Nucleus accumbens (tissue), 56 donors: ENCODE data around the gene ALPK1.
"Not testable (repeated sequence)": the region's sequence is repeated elsewhere in the genome, so short reads cannot be mapped to it uniquely, and the experiment has no call there.

Source experiments
- DNase-seq, 56 donors: peaks; one replicate each; lab custom pipeline; 2025; lab: John Stamatoyannopoulos, UW

ALPK1 gene

DNA sequence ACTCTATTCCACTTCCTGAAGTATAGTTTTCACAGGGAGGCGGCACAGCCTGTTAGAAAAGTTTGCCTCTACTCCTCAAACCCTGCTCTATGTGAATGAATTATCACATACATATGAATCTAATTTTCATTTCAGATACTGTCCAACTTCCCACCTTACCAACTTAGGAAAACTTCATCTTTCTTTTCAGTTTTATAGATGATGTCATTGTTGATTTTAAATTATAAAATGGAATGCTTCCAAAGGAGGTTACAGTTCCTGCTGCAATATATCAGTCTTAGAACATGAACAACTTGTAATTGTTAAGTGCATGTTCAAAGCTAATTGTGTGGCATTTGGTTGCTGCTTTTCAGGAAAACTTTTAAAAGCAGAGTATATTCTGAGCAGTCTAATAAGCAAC lies 126.4 kb downstream of the ALPK1 start:
- no peak for DNase-seq

DNA sequence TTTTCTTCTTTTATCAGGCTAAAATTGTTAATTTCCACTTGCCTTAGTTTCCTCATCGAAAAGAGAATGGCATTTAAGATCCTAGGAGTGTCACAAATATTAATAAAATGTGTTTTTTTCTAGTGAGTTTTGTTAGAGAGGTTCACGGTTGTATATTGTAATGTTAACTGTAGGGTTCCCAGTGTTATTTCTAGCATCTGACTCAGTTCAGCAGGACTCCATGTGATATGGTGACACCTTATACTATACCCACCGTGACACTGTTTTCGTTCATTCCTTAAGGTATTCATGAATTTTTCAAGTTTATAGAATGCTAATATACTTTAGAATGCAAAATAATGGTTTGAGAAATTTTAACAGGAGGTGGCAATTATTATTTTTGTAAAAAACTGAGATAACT lies 128.7 kb downstream of the ALPK1 start:
- no peak for DNase-seq

DNA sequence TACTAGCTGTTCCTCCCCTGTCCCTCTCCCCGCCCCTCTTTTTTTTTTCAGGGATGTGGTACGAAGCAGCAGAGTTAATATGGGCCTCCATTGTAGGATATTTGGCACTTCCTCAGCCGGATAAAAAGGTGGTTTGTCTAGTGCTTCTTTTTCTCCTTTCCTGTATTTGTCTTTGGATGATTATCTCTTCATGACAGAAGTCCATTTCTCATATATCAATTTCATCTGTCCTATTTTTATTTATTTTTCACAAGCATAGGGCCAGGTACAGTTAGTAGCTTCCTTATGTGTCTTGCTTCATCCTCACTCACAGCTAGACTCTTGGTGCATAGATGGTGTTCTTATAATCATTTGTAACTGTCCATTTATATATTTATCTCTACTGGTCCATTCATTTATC lies 129.2 kb downstream of the ALPK1 start:
- DNase-seq: no peak

- DNase-seq: no peak
These were observed 134.0 kb downstream of the ALPK1 start for GRCh38 chr4:112431158-112431557.

DNA sequence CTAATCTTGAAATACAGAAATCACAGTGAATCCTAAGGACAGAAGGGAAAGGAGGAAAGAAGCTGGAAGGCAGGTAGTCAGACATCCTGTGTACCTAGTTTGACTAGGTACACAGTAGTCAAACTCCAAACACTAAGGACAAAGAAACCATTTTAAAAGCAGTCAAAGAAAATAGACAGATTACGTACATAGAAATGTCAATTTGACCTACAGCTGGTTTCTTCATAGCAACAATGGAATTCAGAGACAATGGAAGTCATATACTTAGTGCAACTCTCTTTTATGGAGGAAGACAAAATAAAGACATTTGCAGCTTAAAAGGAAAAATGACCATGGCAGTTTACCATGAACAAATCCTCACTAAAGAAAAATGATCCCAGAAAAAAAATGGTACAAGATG lies 139.8 kb downstream of the ALPK1 start:
- no peak for DNase-seq

DNA sequence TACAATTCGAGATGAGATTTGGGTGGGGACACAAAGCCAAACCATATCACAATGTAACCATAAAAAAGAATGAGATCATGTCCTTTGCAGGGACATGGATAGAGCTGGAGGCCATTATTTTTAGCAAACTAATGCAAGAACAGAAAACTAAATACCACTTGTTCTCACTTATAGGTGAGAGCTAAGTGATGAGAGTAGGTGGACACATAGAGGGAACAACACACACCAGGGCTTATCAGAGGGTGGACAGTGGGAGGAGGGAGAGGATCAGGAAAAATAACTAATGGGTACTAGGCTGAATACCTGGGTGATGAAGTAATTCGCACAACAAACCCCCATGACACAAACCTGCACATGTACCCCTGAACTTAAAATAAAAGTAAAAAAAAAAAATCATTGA lies 145.1 kb downstream of the ALPK1 start:
- DNase-seq: not testable (repeated sequence)

DNA sequence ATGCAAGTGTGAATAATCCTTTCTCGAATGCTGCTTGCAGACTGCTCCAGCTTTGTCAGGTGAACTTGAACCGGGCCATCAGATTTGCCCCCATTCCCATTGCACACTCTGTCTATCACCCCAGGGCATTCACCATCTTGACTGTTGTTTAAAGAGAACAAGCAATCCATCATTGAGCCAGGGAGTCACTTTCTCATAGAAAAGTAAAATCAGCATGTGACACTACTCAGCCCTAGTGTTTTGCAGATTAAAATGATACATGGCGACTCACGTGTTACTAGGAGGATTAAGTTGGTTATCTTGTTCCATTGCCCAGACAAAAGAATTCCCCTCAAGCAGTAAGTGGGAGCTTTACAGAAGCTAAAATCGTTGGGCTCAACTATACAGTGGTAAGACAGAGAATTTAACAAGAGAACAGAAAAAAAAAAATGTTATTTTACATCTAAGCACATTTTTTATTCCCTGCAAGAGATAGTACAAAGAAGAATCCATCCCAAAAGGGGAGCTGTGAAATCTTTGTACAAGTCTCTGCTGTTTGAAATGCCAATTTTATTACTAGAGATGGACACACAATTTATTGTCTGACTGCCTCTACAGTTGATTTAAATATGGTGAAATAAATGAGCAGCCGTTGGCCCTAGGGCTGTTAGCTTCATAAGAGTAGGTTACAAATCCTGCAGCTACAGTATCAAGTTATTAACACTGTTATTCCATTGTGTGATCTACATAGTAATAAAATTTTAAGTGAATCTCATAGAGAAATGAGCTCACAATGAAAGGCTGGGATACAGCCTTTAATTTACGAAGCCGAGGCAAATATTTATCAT lies 151.3 kb downstream of the ALPK1 start:
- DNase-seq: no peak

GRCh38 chr4:112449708-112450107 lies 152.5 kb downstream of the ALPK1 start:
- DNase-seq: no peak

DNA sequence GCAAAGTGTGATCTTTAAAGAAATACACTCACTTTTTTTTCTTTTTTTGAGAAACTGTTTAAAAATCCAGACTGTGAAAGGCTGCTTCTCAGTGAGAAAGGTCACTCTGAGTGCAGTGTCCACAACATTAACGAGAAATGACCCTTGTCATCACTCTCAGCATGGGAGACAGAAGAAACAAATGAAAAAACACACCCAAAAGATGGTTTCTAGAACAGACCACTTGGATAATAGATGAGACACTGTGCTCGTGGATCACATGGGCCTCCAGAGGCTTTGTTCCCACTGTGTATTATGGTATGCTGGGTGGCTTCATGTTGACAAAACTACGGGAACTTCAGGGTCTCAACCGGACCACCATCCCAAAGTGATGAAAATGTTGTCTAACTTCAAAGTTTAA lies 153.9 kb downstream of the ALPK1 start:
- DNase-seq: no peak

DNA sequence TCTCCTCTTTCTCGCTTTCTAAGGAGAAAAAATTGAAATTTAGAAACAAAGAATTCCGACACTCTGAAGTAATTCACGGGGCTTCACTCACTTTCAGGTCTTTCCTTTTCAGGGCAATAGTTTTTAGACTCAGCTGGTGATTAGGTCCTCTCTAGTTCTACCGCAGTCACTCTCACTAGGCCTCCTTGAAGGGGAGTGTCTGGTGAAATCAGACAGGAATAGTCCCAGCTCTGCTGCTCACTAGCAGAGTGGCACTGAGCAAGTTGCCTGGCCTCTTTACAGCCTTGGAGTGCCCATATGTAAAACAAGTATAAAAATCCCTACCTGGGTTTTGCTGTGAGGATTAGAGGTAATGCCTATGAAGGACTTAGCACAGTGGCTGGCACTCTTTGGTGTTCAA lies 154.7 kb downstream of the ALPK1 start:
- no peak for DNase-seq

GRCh38 chr4:112453321-112453720 lies 156.2 kb downstream of the ALPK1 start:
- no peak for DNase-seq

GRCh38 chr4:112472318-112472717 lies 175.1 kb downstream of the ALPK1 start:
- DNase-seq: no peak

DNA sequence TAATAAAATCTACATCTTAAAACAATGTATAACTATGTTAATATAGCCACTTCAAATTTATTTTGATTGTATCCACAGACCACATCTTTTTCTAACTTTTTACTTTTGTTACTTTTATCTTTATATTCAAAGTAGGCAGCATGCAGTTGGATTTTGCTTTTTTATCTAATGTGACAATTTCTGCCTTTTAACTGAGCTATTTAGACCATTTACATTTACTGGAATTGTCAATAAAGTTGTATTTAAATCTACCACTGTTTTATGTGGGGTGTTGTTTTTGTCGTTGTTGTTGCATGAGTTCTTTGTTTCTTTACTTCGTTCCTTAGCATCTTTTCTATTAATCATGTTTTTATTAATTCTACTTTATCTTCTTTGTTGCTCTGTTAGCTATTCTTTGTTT lies 176.8 kb downstream of the ALPK1 start:
- DNase-seq: no peak

GRCh38 chr4:112485930-112486329 lies 188.8 kb downstream of the ALPK1 start:
- no peak for DNase-seq

DNA sequence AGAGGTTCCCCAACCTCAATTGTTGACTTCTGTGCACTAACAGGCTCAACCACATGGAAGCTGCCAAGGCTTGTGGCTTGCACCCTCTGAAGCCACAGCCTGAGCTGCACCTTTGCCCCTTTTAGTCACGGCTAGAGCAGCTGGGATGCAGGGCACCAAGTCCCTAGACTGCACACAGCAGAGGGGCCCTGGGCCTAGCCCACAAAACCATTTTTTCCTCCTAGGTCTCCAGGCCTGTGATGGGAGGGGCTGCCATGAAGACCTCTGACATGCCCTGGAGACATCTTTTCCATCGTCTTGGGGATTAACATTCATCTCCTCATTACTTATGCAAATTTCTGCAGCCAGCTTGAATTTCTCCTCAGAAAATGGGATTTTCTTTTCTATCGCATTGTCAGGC lies 193.6 kb downstream of the ALPK1 start:
- not testable (repeated sequence) for DNase-seq
